SK-N-SH (cell line): ENCODE results near the gene SDCCAG8. TPM values are rescaled to one million over a fixed set of nuclear protein-coding genes. Genes with fewer than 3 reads are reported as not detected.

ENCODE experiments used
- CTCF ChIA-PET: fragments of 300-600, 350-600 bp; formaldehyde crosslinking; extraction: SDS; loops from one replicate; lab custom pipeline; 2021; lab: Yijun Ruan, JAX
- POLR2A ChIA-PET: fragments of 350-600 bp; sonication (Branson Sonifier 250); formaldehyde crosslinking; extraction: SDS; loops from one replicate; lab custom pipeline; 2020; ENCODE audit warnings: antibody characterized with exemption, inconsistent platforms; lab: Yijun Ruan, JAX
- DNase-seq: peaks from one replicate; pipeline ENCODE4 v3.0.0; 2012
- H2AFZ ChIP-seq: fragments of 200-600 bp; sonication (generic); 2 replicates; pipeline ENCODE4 v1.8.1; 2016; ENCODE audit warnings: antibody characterized with exemption, mild to moderate bottlenecking, low read depth
- H3F3A ChIP-seq: fragments of 200-600 bp; sonication (generic); replicated peaks from 2 replicates; pipeline ENCODE3; 2016; ENCODE audit warnings: antibody characterized with exemption, mild to moderate bottlenecking; ENCODE audit not compliant: insufficient read depth
- H3K27ac ChIP-seq, 2 experiments: fragments of 200-500 bp in 1 of 2; fragments of 200-600 bp in 1 of 2; sonication (Bioruptor generic) in 1 of 2; sonication (generic), shearing (Covaris generic) in 1 of 2; 2 replicates each; pipeline versions ENCODE4 v1.5.1 to v1.6.1; 2014 to 2016; ENCODE audit warnings: low read depth in 2 of 2, inconsistent platforms in 1 of 2, low read length in 1 of 2, mild to moderate bottlenecking in 1 of 2, mixed read lengths in 1 of 2
- H3K27me3 ChIP-seq: fragments of 200-600 bp; sonication (generic), shearing (Covaris generic); 2 replicates; pipeline ENCODE4 v1.6.1; 2016; ENCODE audit warnings: mixed run types; ENCODE audit not compliant: insufficient read depth
- H3K36me3 ChIP-seq, 2 experiments: fragments of 200-500 bp in 1 of 2; fragments of 200-600 bp in 1 of 2; sonication (Bioruptor generic) in 1 of 2; sonication (generic) in 1 of 2; replicated peaks in 1 of 2; 2 replicates each; pipeline versions ENCODE3 to v1.5.1; 2014 to 2016; ENCODE audit warnings: low read length in 1 of 2, mild to moderate bottlenecking in 1 of 2; ENCODE audit not compliant: insufficient read depth in 2 of 2, control insufficient read depth in 1 of 2
- H3K4me1 ChIP-seq, 2 experiments: fragments of 200-500 bp in 1 of 2; fragments of 200-600 bp in 1 of 2; sonication (Bioruptor generic) in 1 of 2; sonication (generic), shearing (Covaris generic) in 1 of 2; 2 replicates each; pipeline versions ENCODE4 v1.5.1 to v1.6.1; 2014 to 2016; ENCODE audit warnings: low read depth in 1 of 2, low read length in 1 of 2, mixed run types in 1 of 2; ENCODE audit not compliant: insufficient read depth in 2 of 2, control insufficient read depth in 1 of 2
- H3K4me2 ChIP-seq: fragments of 200-600 bp; sonication (generic), shearing (Covaris generic); 2 replicates; pipeline ENCODE4 v1.6.1; 2017; ENCODE audit warnings: mixed run types
- H3K4me3 ChIP-seq, 2 experiments: fragments of 200-500 bp in 1 of 2; fragments of 200-600 bp in 1 of 2; sonication (Bioruptor generic) in 1 of 2; sonication (generic), shearing (Covaris generic) in 1 of 2; 2 replicates each; pipeline versions ENCODE4 v1.5.1 to v1.8.1; 2014 to 2016; ENCODE audit warnings: low read depth in 2 of 2, inconsistent platforms in 1 of 2, low read length in 1 of 2, mild to moderate bottlenecking in 1 of 2, mixed read lengths in 1 of 2, moderate library complexity in 1 of 2
- H3K79me2 ChIP-seq: fragments of 200-600 bp; sonication (generic); 2 replicates; pipeline ENCODE4 v1.8.1; 2017; ENCODE audit warnings: mild to moderate bottlenecking; ENCODE audit not compliant: insufficient read depth
- H3K9ac ChIP-seq: fragments of 200-600 bp; sonication (generic); 2 replicates; pipeline ENCODE4 v1.6.1; 2017; ENCODE audit warnings: mixed run types
- H3K9me2 ChIP-seq: fragments of 200-600 bp; sonication (generic); 2 replicates; pipeline ENCODE4 v1.6.1; 2017; ENCODE audit warnings: mixed run types
- H3K9me3 ChIP-seq: fragments of 200-600 bp; sonication (generic); 2 replicates; pipeline ENCODE4 v1.6.1; 2017; ENCODE audit warnings: mixed run types, mild to moderate bottlenecking, moderate library complexity
- H4K20me1 ChIP-seq: fragments of 200-600 bp; sonication (generic); 2 replicates; pipeline ENCODE4 v1.6.1; 2017; ENCODE audit warnings: mild to moderate bottlenecking, mixed run types; ENCODE audit not compliant: insufficient read depth
- CTCF ChIP-seq: fragments of 200-600 bp; sonication (generic); IDR thresholded peaks from 2 replicates; pipeline ENCODE4 v1.6.1; 2017; ENCODE audit warnings: antibody characterized with exemption, mild to moderate bottlenecking, moderate library complexity
- EP300 ChIP-seq, 2 experiments: IDR thresholded peaks; 2 replicates each; pipeline versions ENCODE4 v1.4.0 to v1.6.1; 2012; ENCODE audit warnings: borderline replicate concordance in 1 of 2, low read depth in 1 of 2, low read length in 1 of 2
- GABPA ChIP-seq: IDR thresholded peaks from 2 replicates; pipeline ENCODE4 v1.4.0; 2012; ENCODE audit warnings: low read depth, mild to moderate bottlenecking
- JUND ChIP-seq: IDR thresholded peaks from 2 replicates; pipeline ENCODE4 v1.4.0; 2012
- NRF1 ChIP-seq: IDR thresholded peaks from 2 replicates; pipeline ENCODE4 v1.6.1; 2012; ENCODE audit warnings: low read depth, mild to moderate bottlenecking, low read length
- POLR2AphosphoS5 ChIP-seq: IDR thresholded peaks from 2 replicates; pipeline ENCODE4 v1.6.1; 2012; ENCODE audit warnings: low read depth, low read length
- RAD21 ChIP-seq: IDR thresholded peaks from 2 replicates; pipeline ENCODE4 v1.6.1; 2012; ENCODE audit warnings: mild to moderate bottlenecking, low read length
- RCOR1 ChIP-seq: fragments of 150-350 bp; IDR thresholded peaks from 2 replicates; pipeline ENCODE4 v1.6.1; 2017; ENCODE audit warnings: antibody characterized with exemption, low read length
- REST ChIP-seq: IDR thresholded peaks from 2 replicates; pipeline ENCODE4 v1.6.1; 2012; ENCODE audit warnings: mild to moderate bottlenecking, low read depth, low read length, moderate library complexity
- RFX5 ChIP-seq: IDR thresholded peaks from 2 replicates; pipeline ENCODE4 v1.6.1; 2012; ENCODE audit warnings: mild to moderate bottlenecking, improper control_type of control experiment, low read length
- SIN3A ChIP-seq: IDR thresholded peaks from 2 replicates; pipeline ENCODE4 v1.6.1; 2012; ENCODE audit warnings: low read depth, mild to moderate bottlenecking, low read length, moderate library complexity, borderline replicate concordance
- SMC3 ChIP-seq: IDR thresholded peaks from 2 replicates; pipeline ENCODE4 v1.6.1; 2012; ENCODE audit warnings: low read depth, low read length, improper control_type of control experiment
- TAF1 ChIP-seq: IDR thresholded peaks from 2 replicates; pipeline ENCODE4 v1.6.1; 2012; ENCODE audit warnings: low read depth, mild to moderate bottlenecking, low read length, moderate library complexity, borderline replicate concordance
- USF1 ChIP-seq: IDR thresholded peaks from 2 replicates; pipeline ENCODE4 v1.4.0; 2012; ENCODE audit warnings: low read depth, borderline replicate concordance
- WGBS: methylation state at CpG from one replicate; pipeline ENCODE4 v1.1.6; 2017; ENCODE audit warnings: low lambda C conversion rate; 5-methylcytosine and 5-hydroxymethylcytosine counted together
- polyA plus RNA-seq, 3 experiments: library from polyadenylated mRNA; depleted of rRNA; stranded (reverse); fragments of >200 nt; gene quantifications; 2 replicates each; pipeline ENCODE4 v1.2.3, GENCODE V29; 2012
- TF ChIP-seq, protein P1 (sequence below): IDR thresholded peaks from 2 replicates; pipeline ENCODE4 v1.4.0; 2012; ENCODE audit warnings: low read depth, borderline replicate concordance
- TF ChIP-seq, protein P2 (sequence below): IDR thresholded peaks from 2 replicates; pipeline ENCODE4 v1.4.0; 2012; ENCODE audit warnings: low read depth

SDCCAG8 gene
- polyA plus RNA-seq, 1 of the 3 experiments (the other 2 are of a cell fraction): 22.7 TPM

- Histone ChIP-seq H3K27me3 (no peaks in the 10 kb centered on the region), H3K9ac (peak within 1 kb of the TSS; percentile 93), H3K79me2 (peaks cover 87% of the 10 kb centered on the region), H2AFZ (peak within 1 kb of the TSS; percentile 56), H3K9me3 (no peaks in the 10 kb centered on the region), H3K4me2 (peak within 1 kb of the TSS; percentile 83), H4K20me1 (peaks cover 31% of the 10 kb centered on the region), H3K9me2 (no peaks in the 10 kb centered on the region), H3K36me3 (peaks cover under 1 to 19% of the 10 kb centered on the region in 2 experiments), H3K4me1 (peaks cover 0 to 40% of the 10 kb centered on the region in 2 experiments; a peak in 2 of 4 replicates), H3F3A (peaks cover 32% of the 10 kb centered on the region), H3K27ac (peak within 1 kb of the TSS; percentile 97 to 100), H3K4me3 (peak within 1 kb of the TSS; percentile 83 to 97)
- WGBS: 1% methylated on average over 27 of the region's 74 CpGs
- CTCF ChIA-PET: interaction anchor here (0.6 to 1.1 kb wide), 2 partner anchors 10 to 384 kb away, joined by 3 read pairs; no protein-coding TSS in a partner anchor
- POLR2A ChIA-PET: interaction anchor here (0.8 to 1.9 kb wide), 3 partner anchors 12 to 1196 kb away, joined by 3 to 9 read pairs (median 5); partner anchors contain the start of gene ADSS2
- TF ChIP-seq POLR2AphosphoS5 (peak; percentile 79), EP300 (IDR thresholded peaks at IDR 0.05; ENCODE audit: borderline replicate concordance in 1 of 2, low read depth in 1 of 2, low read length in 1 of 2) (peak in 1 of 2 experiments; percentile 29; a peak in 1 of 4 replicates), USF1 (no peak), NRF1 (peak; percentile 96), SIN3A (peak; percentile 59; the same call in 1 of the 2 replicates), GABPA (peak; percentile 81), TAF1 (peak; percentile 55; the same call in 1 of the 2 replicates), RCOR1 (no peak)
- TF ChIP-seq, protein P1, sequence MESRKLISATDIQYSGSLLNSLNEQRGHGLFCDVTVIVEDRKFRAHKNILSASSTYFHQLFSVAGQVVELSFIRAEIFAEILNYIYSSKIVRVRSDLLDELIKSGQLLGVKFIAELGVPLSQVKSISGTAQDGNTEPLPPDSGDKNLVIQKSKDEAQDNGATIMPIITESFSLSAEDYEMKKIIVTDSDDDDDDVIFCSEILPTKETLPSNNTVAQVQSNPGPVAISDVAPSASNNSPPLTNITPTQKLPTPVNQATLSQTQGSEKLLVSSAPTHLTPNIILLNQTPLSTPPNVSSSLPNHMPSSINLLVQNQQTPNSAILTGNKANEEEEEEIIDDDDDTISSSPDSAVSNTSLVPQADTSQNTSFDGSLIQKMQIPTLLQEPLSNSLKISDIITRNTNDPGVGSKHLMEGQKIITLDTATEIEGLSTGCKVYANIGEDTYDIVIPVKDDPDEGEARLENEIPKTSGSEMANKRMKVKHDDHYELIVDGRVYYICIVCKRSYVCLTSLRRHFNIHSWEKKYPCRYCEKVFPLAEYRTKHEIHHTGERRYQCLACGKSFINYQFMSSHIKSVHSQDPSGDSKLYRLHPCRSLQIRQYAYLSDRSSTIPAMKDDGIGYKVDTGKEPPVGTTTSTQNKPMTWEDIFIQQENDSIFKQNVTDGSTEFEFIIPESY: no peak
- TF ChIP-seq, protein P2, sequence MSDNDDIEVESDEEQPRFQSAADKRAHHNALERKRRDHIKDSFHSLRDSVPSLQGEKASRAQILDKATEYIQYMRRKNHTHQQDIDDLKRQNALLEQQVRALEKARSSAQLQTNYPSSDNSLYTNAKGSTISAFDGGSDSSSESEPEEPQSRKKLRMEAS: peak; percentile 23; the same call in 1 of the 2 replicates
- DNase-seq: peak; percentile 96
These were observed 682 bp upstream of the SDCCAG8 start, which contains the start of gene CEP170 for GRCh38 chr1:243254927-243255790. CEP170 (minus strand) TSS chr1:243255281; CDS start chr1:243225280, 30,001 bp downstream.

GRCh38 chr1:243256590-243256989, 749 bp downstream of the SDCCAG8 start:
- H4K20me1 ChIP-seq: peaks cover 17% of the 10 kb centered on the region
- ChIA-PET CTCF (interaction anchor here (1.4 kb wide), 1 partner anchor 12 kb away, joined by 3 read pairs; no protein-coding TSS in a partner anchor), POLR2A (interaction anchor here (1.5 to 1.9 kb wide), 2 partner anchors 16 to 1195 kb away, joined by 5 to 9 read pairs; partner anchors contain the start of gene ADSS2)
- no peaks in the 10 kb centered on the region for H3K9me2 ChIP-seq
- H3K4me2 ChIP-seq: peak overlapping the region; percentile 83
- no peak for DNase-seq
- peak overlapping the region; percentile 83 to 97 for H3K4me3 ChIP-seq
- no peak overlapping the region for H2AFZ ChIP-seq
- H3K4me1 ChIP-seq: peaks cover 8 to 28% of the 10 kb centered on the region in 2 experiments; a peak in 3 of 4 replicates
- H3F3A ChIP-seq: peaks cover 45% of the 10 kb centered on the region
- no peaks in the 10 kb centered on the region for H3K27me3 ChIP-seq
- peak overlapping the region; percentile 92 to 97 for H3K27ac ChIP-seq
- peaks cover 87% of the 10 kb centered on the region for H3K79me2 ChIP-seq
- peaks cover 2 to 12% of the 10 kb centered on the region in 2 experiments for H3K36me3 ChIP-seq
- peak overlapping the region; percentile 83 for H3K9ac ChIP-seq
- no peaks in the 10 kb centered on the region for H3K9me3 ChIP-seq
- 18% methylated on average over 2 of the region's 2 CpGs for WGBS
- no peak for TF ChIP-seq POLR2AphosphoS5
- no peak for TF ChIP-seq RAD21
- no peak for TF ChIP-seq EP300 (IDR thresholded peaks at IDR 0.05; ENCODE audit: borderline replicate concordance in 1 of 2, low read depth in 1 of 2, low read length in 1 of 2)
- no peak for TF ChIP-seq CTCF
- no peak for TF ChIP-seq SMC3
- TF ChIP-seq JUND: no peak
- TF ChIP-seq RFX5: no peak
- TF ChIP-seq REST: no peak
